Caco-2 (cell line): ENCODE results near the gene PRRX1. TPM values are rescaled to one million over a fixed set of nuclear protein-coding genes. Genes with fewer than 3 reads are reported as not detected.

ENCODE experiments used
- BruUV-seq: library from RNA; stranded (reverse); fragments of 400-500 nt; replicated peaks from 2 replicates; lab custom pipeline; 2021; lab: Mats Ljungman, UMichigan
- CTCF ChIA-PET: fragments of 300-600 bp; sonication (Branson Sonifier 250); formaldehyde crosslinking; loops from one replicate; lab custom pipeline; 2022; ENCODE audit warnings: antibody characterized with exemption; lab: Charles Lee
- POLR2A ChIA-PET: fragments of 300-600 bp; sonication (Branson Sonifier 250); formaldehyde crosslinking; loops from one replicate; lab custom pipeline; 2022; ENCODE audit warnings: antibody characterized with exemption; lab: Charles Lee
- DNase-seq, 2 experiments: peaks; one replicate each; pipeline versions ENCODE4 v3.0.0 to v3.0.0-alpha.2; 2020 to 2022
- H3K27me3 ChIP-seq: replicated peaks from 2 replicates; pipeline ENCODE4 v1.6.0; 2011; ENCODE audit warnings: low read length; ENCODE audit not compliant: control insufficient read depth, insufficient read depth
- H3K36me3 ChIP-seq: 2 replicates; pipeline ENCODE4 v1.5.1; 2011; ENCODE audit warnings: low read length; ENCODE audit not compliant: control insufficient read depth, insufficient read depth
- H3K4me1 ChIP-seq: fragments of 250-450 bp; sonication (Bioruptor Pico); 2 replicates; pipeline ENCODE4 v1.5.1; 2020; ENCODE audit warnings: mild to moderate bottlenecking
- H3K4me3 ChIP-seq: 2 replicates; pipeline ENCODE4 v1.5.1; 2011; ENCODE audit warnings: low read depth, mild to moderate bottlenecking, control low read depth, low read length
- H3K9me3 ChIP-seq: fragments of 250-450 bp; sonication (Bioruptor Pico); 2 replicates; pipeline ENCODE4 v1.5.1; 2020; ENCODE audit warnings: mild to moderate bottlenecking, moderate library complexity
- H3K27ac Mint-ChIP-seq: one replicate; pipeline ENCODE4 v1.8.0; 2022; ENCODE audit warnings: mixed read lengths; ENCODE audit not compliant: unreplicated experiment
- H3K27me3 Mint-ChIP-seq: one replicate; pipeline ENCODE4 v1.8.0; 2022; ENCODE audit warnings: mixed read lengths; ENCODE audit not compliant: insufficient read depth, unreplicated experiment
- H3K36me3 Mint-ChIP-seq: one replicate; pipeline ENCODE4 v1.8.0; 2022; ENCODE audit warnings: mild to moderate bottlenecking, mixed read lengths; ENCODE audit not compliant: insufficient read depth, unreplicated experiment
- H3K4me1 Mint-ChIP-seq: one replicate; pipeline ENCODE4 v1.8.0; 2022; ENCODE audit warnings: low read depth, mixed read lengths; ENCODE audit not compliant: unreplicated experiment
- H3K4me3 Mint-ChIP-seq: one replicate; pipeline ENCODE4 v1.8.0; 2022; ENCODE audit warnings: mild to moderate bottlenecking, moderate library complexity, mixed read lengths; ENCODE audit not compliant: unreplicated experiment
- H3K9me3 Mint-ChIP-seq: one replicate; pipeline ENCODE4 v1.8.0; 2022; ENCODE audit warnings: mixed read lengths; ENCODE audit not compliant: unreplicated experiment
- intact Hi-C: fragments of 100-400 bp; cut with micrococcal nuclease; formaldehyde crosslinking; loops from one replicate; pipeline ENCODE4 v1.10.0; 2022; ENCODE audit not compliant: unreplicated experiment
- total RNA-seq: library from RNA; stranded (reverse); gene quantifications from 2 replicates; pipeline ENCODE4 v1.2.3, GENCODE V29; 2022
- TF ChIP-seq, protein P1 (sequence below), 2 experiments: fragments of 200-600 bp in 1 of 2; IDR thresholded peaks; 1 replicate in 1 of 2; 2 replicates in 1 of 2; pipeline versions ENCODE4 v1.5.1 to v1.8.0; 2011 to 2022; ENCODE audit warnings: antibody characterized with exemption in 1 of 2, control low read depth in 1 of 2, inconsistent platforms in 1 of 2, low read depth in 1 of 2, low read length in 1 of 2, mild to moderate bottlenecking in 1 of 2, moderate library complexity in 1 of 2; ENCODE audit not compliant: insufficient read depth in 1 of 2, severe bottlenecking in 1 of 2, unreplicated experiment in 1 of 2

The PRRX1 gene
- total RNA-seq, 1 experiment from 2014 or later, result not detected

DNA sequence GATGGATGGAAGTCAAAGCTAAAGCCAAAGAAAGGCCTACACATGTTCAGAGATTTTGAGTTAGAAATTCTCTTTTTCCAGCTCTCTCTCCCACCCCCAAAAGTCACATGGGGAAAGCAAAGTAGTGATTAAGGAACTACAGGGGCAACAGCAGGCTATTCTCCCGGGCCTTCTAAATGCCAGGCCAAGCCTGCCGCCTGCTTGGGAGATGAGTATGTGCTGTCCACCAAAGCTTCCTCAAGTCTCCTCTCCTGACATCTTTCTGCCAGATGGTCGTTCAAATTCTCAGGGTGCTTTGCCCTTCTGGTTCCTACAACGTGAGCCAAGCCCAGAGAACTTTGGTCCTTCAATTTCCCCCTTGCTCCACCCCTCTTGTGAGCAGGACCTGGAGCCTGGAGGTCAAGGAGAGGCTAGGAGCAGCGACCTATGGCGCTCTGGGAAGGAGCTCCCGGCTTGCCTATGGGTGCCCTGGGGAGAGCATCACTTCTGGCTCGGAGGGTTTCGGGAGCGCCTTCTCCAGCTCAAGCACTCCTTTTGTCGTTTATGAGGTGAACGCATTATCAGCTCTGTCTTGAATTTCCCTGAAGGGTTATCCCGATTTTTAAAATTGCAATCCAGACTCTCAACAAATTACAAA is 4.4 kb upstream of the PRRX1 start:
- H3K4me3 Mint-ChIP-seq, result no peak overlapping the region
- no peaks in the 10 kb centered on the region for H3K9me3 Mint-ChIP-seq
- Histone ChIP-seq H3K27me3 (no peaks in the 10 kb centered on the region), H3K4me1 (no peaks in the 10 kb centered on the region), H3K4me3 (no peak overlapping the region), H3K9me3 (no peaks in the 10 kb centered on the region), H3K36me3 (no peaks in the 10 kb centered on the region)
- POLR2A ChIA-PET, result no interaction called here
- DNase-seq, result no peak
- H3K27ac Mint-ChIP-seq, result no peak overlapping the region
- CTCF ChIA-PET, result interaction anchor here (0.6 kb wide), 1 partner anchor 558 kb away, joined by 9 read pairs; no protein-coding TSS in a partner anchor
- intact Hi-C loops, result no loop called here
- H3K36me3 Mint-ChIP-seq, result peaks cover 6% of the 10 kb centered on the region
- TF ChIP-seq, protein P1, sequence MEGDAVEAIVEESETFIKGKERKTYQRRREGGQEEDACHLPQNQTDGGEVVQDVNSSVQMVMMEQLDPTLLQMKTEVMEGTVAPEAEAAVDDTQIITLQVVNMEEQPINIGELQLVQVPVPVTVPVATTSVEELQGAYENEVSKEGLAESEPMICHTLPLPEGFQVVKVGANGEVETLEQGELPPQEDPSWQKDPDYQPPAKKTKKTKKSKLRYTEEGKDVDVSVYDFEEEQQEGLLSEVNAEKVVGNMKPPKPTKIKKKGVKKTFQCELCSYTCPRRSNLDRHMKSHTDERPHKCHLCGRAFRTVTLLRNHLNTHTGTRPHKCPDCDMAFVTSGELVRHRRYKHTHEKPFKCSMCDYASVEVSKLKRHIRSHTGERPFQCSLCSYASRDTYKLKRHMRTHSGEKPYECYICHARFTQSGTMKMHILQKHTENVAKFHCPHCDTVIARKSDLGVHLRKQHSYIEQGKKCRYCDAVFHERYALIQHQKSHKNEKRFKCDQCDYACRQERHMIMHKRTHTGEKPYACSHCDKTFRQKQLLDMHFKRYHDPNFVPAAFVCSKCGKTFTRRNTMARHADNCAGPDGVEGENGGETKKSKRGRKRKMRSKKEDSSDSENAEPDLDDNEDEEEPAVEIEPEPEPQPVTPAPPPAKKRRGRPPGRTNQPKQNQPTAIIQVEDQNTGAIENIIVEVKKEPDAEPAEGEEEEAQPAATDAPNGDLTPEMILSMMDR (IDR thresholded peaks at IDR 0.05; ENCODE audit: insufficient read depth in 1 of 2, low read depth in 1 of 2, low read length in 1 of 2, severe bottlenecking in 1 of 2, unreplicated experiment in 1 of 2), result no peak
- H3K27me3 Mint-ChIP-seq, result peaks cover 15% of the 10 kb centered on the region
- BruUV-seq, result no TSS peak
- H3K4me1 Mint-ChIP-seq, result no peaks in the 10 kb centered on the region

DNA sequence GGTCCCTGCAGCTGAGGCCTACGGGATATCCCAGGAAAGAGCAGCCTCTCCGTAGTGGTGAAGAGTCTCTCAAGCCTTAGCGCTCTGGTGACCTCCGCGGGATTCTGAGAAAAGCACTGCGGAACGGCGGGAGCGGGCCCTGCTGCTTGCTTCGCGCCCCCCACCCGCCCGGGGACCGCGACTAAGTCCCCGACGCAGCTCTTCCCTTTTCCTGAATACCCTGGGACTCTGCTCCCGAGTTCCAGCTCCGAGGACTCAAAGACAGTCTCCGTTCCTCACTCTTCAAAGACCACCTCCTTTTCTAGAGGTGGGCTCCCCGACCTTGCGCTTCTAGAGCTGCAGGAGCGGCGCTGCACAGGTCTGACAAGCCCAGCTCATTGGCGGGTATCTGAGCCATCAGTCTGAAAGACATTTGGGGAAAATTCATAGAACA is 3.6 kb upstream of the PRRX1 start:
- Histone ChIP-seq H3K36me3 (no peaks in the 10 kb centered on the region), H3K4me3 (no peak overlapping the region), H3K9me3 (no peaks in the 10 kb centered on the region), H3K4me1 (no peaks in the 10 kb centered on the region), H3K27me3 (no peaks in the 10 kb centered on the region)
- BruUV-seq, result no TSS peak
- POLR2A ChIA-PET, result no interaction called here
- TF ChIP-seq, protein P1 (IDR thresholded peaks at IDR 0.05; ENCODE audit: insufficient read depth in 1 of 2, low read depth in 1 of 2, low read length in 1 of 2, severe bottlenecking in 1 of 2, unreplicated experiment in 1 of 2), result no peak
- CTCF ChIA-PET, result interaction anchor here (0.6 kb wide), 1 partner anchor 68 kb away, joined by 3 read pairs; no protein-coding TSS in a partner anchor
- Mint-ChIP-seq H3K27ac (no peak overlapping the region), H3K4me1 (no peaks in the 10 kb centered on the region), H3K9me3 (no peaks in the 10 kb centered on the region), H3K4me3 (no peak overlapping the region), H3K36me3 (peaks cover 6% of the 10 kb centered on the region), H3K27me3 (peaks cover 12% of the 10 kb centered on the region)
- no peak for DNase-seq
- intact Hi-C loops, result no loop called here

DNA sequence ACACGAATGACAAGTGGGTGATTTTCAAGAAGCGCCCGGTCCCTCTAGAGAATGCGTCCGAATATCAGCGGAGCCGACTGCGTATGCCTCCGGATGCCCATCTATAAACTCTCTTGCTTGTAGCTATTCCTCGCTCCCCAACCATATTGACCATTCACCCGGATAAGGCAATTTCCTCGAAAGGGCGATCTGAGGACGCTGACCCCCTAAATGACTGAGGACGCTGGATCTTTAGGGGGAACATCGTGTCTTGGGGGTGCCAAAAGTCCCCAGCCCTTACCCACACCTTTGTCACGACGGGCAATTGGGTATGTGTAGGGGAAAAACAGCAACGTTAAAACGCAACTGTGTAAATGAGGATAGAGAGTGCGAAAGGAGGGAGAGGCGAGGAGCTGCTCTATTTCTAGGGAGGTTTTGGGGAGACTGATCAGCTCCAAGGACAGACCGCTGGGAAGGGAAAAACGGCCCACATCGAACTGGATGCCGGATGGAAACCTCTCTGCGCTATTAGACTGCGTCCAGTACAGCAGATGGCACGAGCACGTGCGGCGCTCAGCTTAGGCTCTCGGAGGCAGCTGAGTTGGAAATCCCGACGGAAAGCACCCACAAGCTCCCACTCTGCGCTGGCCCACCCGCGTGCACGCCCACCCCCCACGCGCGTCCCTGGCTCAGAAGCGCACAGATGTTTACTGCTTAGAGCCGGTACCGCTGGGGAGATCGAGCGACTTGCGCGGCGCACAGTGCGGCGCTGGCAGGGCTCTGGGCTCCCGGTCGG is 2.9 kb upstream of the PRRX1 start:
- Mint-ChIP-seq H3K36me3 (peaks cover 6% of the 10 kb centered on the region), H3K27me3 (peaks cover 12% of the 10 kb centered on the region), H3K4me1 (no peaks in the 10 kb centered on the region), H3K9me3 (no peaks in the 10 kb centered on the region), H3K27ac (no peak overlapping the region), H3K4me3 (no peak overlapping the region)
- no peaks in the 10 kb centered on the region for H3K27me3 ChIP-seq
- no peaks in the 10 kb centered on the region for H3K9me3 ChIP-seq
- no TSS peak for BruUV-seq
- H3K36me3 ChIP-seq, result no peaks in the 10 kb centered on the region
- ChIA-PET CTCF (interaction anchor here (0.6 kb wide), 1 partner anchor 69 kb away, joined by 3 read pairs; no protein-coding TSS in a partner anchor), POLR2A (no interaction called here)
- intact Hi-C loops, result no loop called here
- DNase-seq, result no peak
- no peak overlapping the region for H3K4me3 ChIP-seq
- H3K4me1 ChIP-seq, result no peaks in the 10 kb centered on the region
- TF ChIP-seq, protein P1 (IDR thresholded peaks at IDR 0.05; ENCODE audit: insufficient read depth in 1 of 2, low read depth in 1 of 2, low read length in 1 of 2, severe bottlenecking in 1 of 2, unreplicated experiment in 1 of 2), result no peak
